Subcutaneous abdominal adipose tissue (tissue), 5 donors: ENCODE measurements around the gene PTCD2.
A peak's percentile ranks its signal among the peaks of the same experiment; 100 is the strongest.

Experiments used
- H3K27ac ChIP-seq: one replicate; pipeline ENCODE4 v1.7.0; 2013; ENCODE audit warnings: low read depth, mild to moderate bottlenecking, inconsistent platforms, low read length, moderate library complexity
- H3K27me3 ChIP-seq, 5 donors: one replicate each; pipeline ENCODE4 v1.7.0; 2013; ENCODE audit warnings: low read length in 5 of 5, inconsistent platforms in 1 of 5; ENCODE audit not compliant: control insufficient read depth in 5 of 5, insufficient read depth in 4 of 5
- H3K36me3 ChIP-seq, 5 donors: one replicate each; pipeline ENCODE4 v1.7.0; 2013; ENCODE audit warnings: low read length in 5 of 5; ENCODE audit not compliant: control insufficient read depth in 5 of 5, insufficient read depth in 5 of 5
- H3K4me1 ChIP-seq, 5 donors: one replicate each; pipeline ENCODE4 v1.7.0; 2013; ENCODE audit warnings: low read length in 5 of 5, mild to moderate bottlenecking in 3 of 5, moderate library complexity in 1 of 5; ENCODE audit not compliant: control insufficient read depth in 5 of 5, insufficient read depth in 5 of 5
- H3K4me3 ChIP-seq, 5 donors: one replicate each; pipeline ENCODE4 v1.7.0; 2013; ENCODE audit warnings: low read length in 5 of 5, low read depth in 1 of 5
- H3K9ac ChIP-seq, 5 donors: one replicate each; pipeline ENCODE4 v1.7.0; 2013; ENCODE audit warnings: low read length in 5 of 5, mild to moderate bottlenecking in 4 of 5, moderate library complexity in 3 of 5
- H3K9me3 ChIP-seq, 5 donors: one replicate each; pipeline ENCODE4 v1.7.0; 2013; ENCODE audit warnings: low read length in 5 of 5; ENCODE audit not compliant: control insufficient read depth in 5 of 5
- donor health status: healthy.
- donor health status: healthy.
- donor health status: healthy.
- donor health status: healthy.
- donor health status: healthy.

The PTCD2 gene

GRCh38 chr5:72372923-72373322, 52.8 kb downstream of the PTCD2 start:
- Histone ChIP-seq H3K36me3 (peaks cover 0 to 2% (median 0%) of the 10 kb centered on the region in 5 donors), H3K4me1 (peaks cover 0 to 7% (median 5%) of the 10 kb centered on the region in 5 donors), H3K9me3 (peaks cover 0 to 6% (median 0%) of the 10 kb centered on the region in 5 donors), H3K4me3 (no peak overlapping the region), H3K27ac (no peak overlapping the region), H3K27me3 (no peaks in the 10 kb centered on the region), H3K9ac (no peak overlapping the region)

GRCh38 chr5:72374844-72375243, 54.7 kb downstream of the PTCD2 start:
- peaks cover 0 to 6% (median 0%) of the 10 kb centered on the region in 5 donors for H3K9me3 ChIP-seq

GRCh38 chr5:72376381-72376780, 56.2 kb downstream of the PTCD2 start:
- no peak overlapping the region for H3K9ac ChIP-seq
- peaks cover 10 to 24% (median 15%) of the 10 kb centered on the region in 5 donors for H3K4me1 ChIP-seq
- no peaks in the 10 kb centered on the region for H3K27me3 ChIP-seq
- no peaks in the 10 kb centered on the region for H3K36me3 ChIP-seq
- H3K4me3 ChIP-seq = no peak overlapping the region
- H3K27ac ChIP-seq = no peak overlapping the region
- peaks cover 0 to 6% (median 0%) of the 10 kb centered on the region in 5 donors for H3K9me3 ChIP-seq

More at GRCh38 chr5:72374844-72375243, 54.7 kb downstream of the PTCD2 start:
- Histone ChIP-seq H3K27me3 (no peaks in the 10 kb centered on the region), H3K4me3 (no peak overlapping the region), H3K4me1 (peaks cover 10 to 21% (median 15%) of the 10 kb centered on the region in 5 donors), H3K9ac (no peak overlapping the region), H3K27ac (no peak overlapping the region), H3K36me3 (peaks cover 0 to 2% (median 0%) of the 10 kb centered on the region in 5 donors)

GRCh38 chr5:72377910-72378638, 57.9 kb downstream of the PTCD2 start:
- Histone ChIP-seq H3K9me3 (peaks cover 0 to 6% (median 0%) of the 10 kb centered on the region in 5 donors), H3K4me3 (no peak overlapping the region), H3K27me3 (no peaks in the 10 kb centered on the region), H3K27ac (peak overlapping the region; percentile 53), H3K36me3 (no peaks in the 10 kb centered on the region), H3K4me1 (peaks cover 10 to 26% (median 16%) of the 10 kb centered on the region in 5 donors), H3K9ac (peak overlapping the region in 1 of 5 donors; percentile 54)

GRCh38 chr5:72378639-72379289, 58.6 kb downstream of the PTCD2 start:
- Histone ChIP-seq H3K4me3 (no peak overlapping the region), H3K9ac (peak overlapping the region in 1 of 5 donors; percentile 54), H3K9me3 (peaks cover 0 to 6% (median 0%) of the 10 kb centered on the region in 5 donors), H3K27ac (peak overlapping the region; percentile 53), H3K36me3 (no peaks in the 10 kb centered on the region), H3K27me3 (no peaks in the 10 kb centered on the region), H3K4me1 (peaks cover 10 to 29% (median 22%) of the 10 kb centered on the region in 5 donors)

GRCh38 chr5:72379936-72380335, 59.8 kb downstream of the PTCD2 start:
- Histone ChIP-seq H3K9me3 (peaks cover 0 to under 1% (median 0%) of the 10 kb centered on the region in 5 donors), H3K27me3 (no peaks in the 10 kb centered on the region), H3K27ac (no peak overlapping the region), H3K9ac (no peak overlapping the region), H3K4me3 (no peak overlapping the region), H3K4me1 (peaks cover 10 to 32% (median 26%) of the 10 kb centered on the region in 5 donors), H3K36me3 (no peaks in the 10 kb centered on the region)

GRCh38 chr5:72380492-72381274, 60.5 kb downstream of the PTCD2 start:
- Histone ChIP-seq H3K9me3 (no peaks in the 10 kb centered on the region), H3K27ac (no peak overlapping the region), H3K4me1 (peaks cover 10 to 32% (median 26%) of the 10 kb centered on the region in 5 donors), H3K9ac (no peak overlapping the region), H3K4me3 (no peak overlapping the region), H3K27me3 (no peaks in the 10 kb centered on the region), H3K36me3 (no peaks in the 10 kb centered on the region)

GRCh38 chr5:72383280-72383679, 63.1 kb downstream of the PTCD2 start:
- no peaks in the 10 kb centered on the region for H3K27me3 ChIP-seq
- H3K36me3 ChIP-seq = no peaks in the 10 kb centered on the region
- H3K9ac ChIP-seq = peak overlapping the region in 1 of 5 donors; percentile 57
- H3K4me1 ChIP-seq = peaks cover 8 to 34% (median 22%) of the 10 kb centered on the region in 5 donors
- H3K9me3 ChIP-seq = no peaks in the 10 kb centered on the region
- peak overlapping the region; percentile 59 for H3K27ac ChIP-seq
- no peak overlapping the region for H3K4me3 ChIP-seq

GRCh38 chr5:72383726-72384125, 63.6 kb downstream of the PTCD2 start:
- Histone ChIP-seq H3K9ac (peak overlapping the region in 2 of 5 donors; percentile 15 to 57), H3K27me3 (no peaks in the 10 kb centered on the region), H3K9me3 (no peaks in the 10 kb centered on the region), H3K36me3 (no peaks in the 10 kb centered on the region), H3K27ac (peak overlapping the region; percentile 59), H3K4me3 (no peak overlapping the region), H3K4me1 (peaks cover 4 to 33% (median 18%) of the 10 kb centered on the region in 5 donors)
